ENCODE results near the gene NEUROG1.

DNA sequence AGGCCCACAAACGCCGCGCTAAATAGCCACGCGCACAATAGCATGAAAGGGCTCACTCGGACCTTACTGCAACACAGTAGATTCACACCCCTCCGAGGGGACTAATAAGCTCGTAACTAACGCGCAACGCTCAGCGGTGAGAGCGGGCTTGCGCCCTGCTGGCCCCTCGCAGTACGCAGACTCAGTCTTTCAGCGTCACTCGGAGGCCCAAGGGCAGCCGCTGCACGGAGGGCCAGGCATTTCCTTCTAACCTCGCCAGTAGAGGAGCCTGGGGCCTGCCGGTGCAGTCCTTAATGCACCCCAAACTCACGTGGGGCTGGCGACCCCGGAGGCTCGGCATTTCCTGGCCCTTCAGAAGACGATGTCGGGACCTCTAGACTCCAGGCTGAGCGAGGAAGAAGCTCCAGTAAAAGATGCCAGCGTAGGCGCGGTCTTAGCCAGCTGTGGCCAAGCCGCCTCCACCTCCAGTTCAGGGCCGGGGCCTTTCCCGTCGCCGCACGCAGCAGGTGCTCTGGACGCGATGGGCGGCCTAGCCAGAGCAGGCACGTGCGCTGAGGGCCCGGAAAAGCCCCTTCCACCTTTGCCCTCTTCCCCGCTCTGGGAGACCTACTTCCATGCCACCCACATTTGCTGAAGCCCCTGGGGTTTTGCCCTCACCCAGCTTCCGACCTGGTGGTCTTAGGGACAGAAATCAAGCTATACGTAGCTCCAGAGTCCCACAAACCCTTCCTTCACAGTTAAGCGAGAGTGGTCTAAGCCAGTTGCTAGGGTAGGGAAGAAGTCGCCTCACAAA, 45.3 kb downstream of the NEUROG1 start:
- no peak for TF ChIP-seq POLR2AphosphoS5 (IDR thresholded peaks at IDR 0.05)
- no peak for TF ChIP-seq EP300 (IDR thresholded peaks at IDR 0.05)
